KOPT-K1 (cell line): ENCODE results near the gene CCDC38.
"Not testable (repeated sequence)": the region's sequence is repeated elsewhere in the genome, so short reads cannot be mapped to it uniquely, and the experiment has no call there.

Experiments used
- H3K27ac ChIP-seq: fragments of 200-600 bp; sonication (generic); 2 replicates; pipeline ENCODE4 v1.5.1; 2016; ENCODE audit warnings: antibody characterized with exemption, mild to moderate bottlenecking, low read depth, low read length; ENCODE audit not compliant: poor library complexity, severe bottlenecking
- H3K36me3 ChIP-seq: fragments of 200-600 bp; sonication (generic); 2 replicates; pipeline ENCODE4 v1.5.1; 2017; ENCODE audit warnings: antibody characterized with exemption, mild to moderate bottlenecking, low read length, moderate library complexity; ENCODE audit not compliant: insufficient read depth
- H3K9me3 ChIP-seq: fragments of 200-600 bp; sonication (generic); 2 replicates; pipeline ENCODE4 v1.5.1; 2017; ENCODE audit warnings: antibody characterized with exemption, low read length, mild to moderate bottlenecking; ENCODE audit not compliant: insufficient read depth, poor library complexity, severe bottlenecking

CCDC38 gene

DNA sequence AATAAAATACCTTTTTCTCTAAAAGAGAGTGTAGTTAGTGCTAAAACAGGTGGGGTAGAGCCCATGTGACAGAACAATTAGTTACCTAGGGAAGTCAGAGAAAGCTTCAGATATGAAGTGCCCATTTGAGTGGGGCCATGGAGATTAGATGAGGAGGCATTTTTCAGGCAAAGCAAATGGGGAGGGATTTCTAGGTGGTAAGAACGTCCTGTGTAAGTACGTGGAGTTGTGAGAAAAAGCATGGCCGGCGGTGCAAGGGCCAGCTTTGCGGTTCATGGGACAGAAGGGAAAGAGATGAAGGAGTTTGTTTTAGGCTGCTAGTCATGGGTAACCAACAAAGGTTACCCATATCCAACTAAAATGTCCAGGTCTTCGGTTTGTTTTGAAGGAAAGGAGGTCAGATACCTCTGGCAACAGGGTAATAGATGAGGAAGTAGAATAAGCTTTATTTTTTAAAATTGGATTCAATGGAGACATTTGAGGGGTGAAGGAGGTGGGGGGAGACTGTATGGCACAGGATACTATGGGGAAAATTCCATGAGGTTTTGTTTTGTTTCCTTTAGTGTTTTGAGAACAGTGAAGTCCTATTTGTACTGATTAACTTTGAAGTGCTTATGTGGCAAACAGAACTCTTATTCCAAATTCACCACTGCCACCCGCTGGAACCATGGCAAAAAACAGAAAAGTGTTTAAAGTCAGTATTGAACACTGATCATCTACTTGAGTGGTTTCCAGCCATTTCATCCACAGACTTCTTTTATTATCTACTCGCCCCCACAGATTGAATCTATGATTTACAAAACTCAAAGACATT lies 93.6 kb downstream of the CCDC38 start:
- H3K27ac ChIP-seq: no peak overlapping the region
- H3K9me3 ChIP-seq: no peaks in the 10 kb centered on the region
- H3K36me3 ChIP-seq: no peaks in the 10 kb centered on the region

DNA sequence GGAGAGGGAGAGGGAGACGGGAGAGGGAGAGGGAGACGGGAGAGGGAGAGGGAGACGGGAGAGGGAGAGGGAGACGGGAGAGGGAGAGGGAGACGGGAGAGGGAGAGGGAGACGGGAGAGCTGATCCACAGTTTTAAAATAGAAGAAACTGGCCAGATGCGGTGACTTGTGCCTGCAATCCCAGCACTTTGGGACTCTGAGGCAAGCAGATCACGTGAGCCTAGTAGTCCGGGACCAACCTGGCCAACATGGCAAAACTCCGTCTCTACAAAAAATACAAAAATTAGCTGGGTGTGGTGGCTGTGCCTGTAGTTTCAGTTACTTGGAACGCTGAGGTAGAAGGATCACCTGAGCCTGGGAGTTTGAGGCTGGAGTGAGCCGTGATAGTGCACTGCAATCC lies 100.0 kb downstream of the CCDC38 start:
- H3K36me3 ChIP-seq, H3K9me3 ChIP-seq, H3K27ac ChIP-seq: not testable (repeated sequence)

DNA sequence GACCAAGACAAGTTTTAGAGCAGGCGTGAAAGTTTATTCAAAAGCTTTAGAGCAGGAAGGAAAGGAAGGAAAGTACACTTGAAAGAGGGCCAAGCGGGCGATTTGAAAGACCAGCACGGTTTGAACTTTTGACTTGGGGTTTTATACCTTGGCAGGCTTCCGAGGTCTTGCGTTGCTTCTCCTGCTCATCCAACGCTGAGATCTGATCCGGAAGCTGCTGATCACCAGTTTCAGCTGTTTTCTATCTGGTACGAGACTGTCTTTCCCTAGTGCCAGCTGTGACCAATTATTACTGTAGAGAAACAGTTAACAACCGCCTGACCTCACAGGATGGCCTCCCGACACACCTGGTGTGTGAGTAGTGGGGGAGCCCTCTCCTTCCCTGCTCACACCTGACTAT lies 104.3 kb downstream of the CCDC38 start:
- Histone ChIP-seq H3K27ac (no peak overlapping the region), H3K9me3 (no peaks in the 10 kb centered on the region), H3K36me3 (no peaks in the 10 kb centered on the region)

DNA sequence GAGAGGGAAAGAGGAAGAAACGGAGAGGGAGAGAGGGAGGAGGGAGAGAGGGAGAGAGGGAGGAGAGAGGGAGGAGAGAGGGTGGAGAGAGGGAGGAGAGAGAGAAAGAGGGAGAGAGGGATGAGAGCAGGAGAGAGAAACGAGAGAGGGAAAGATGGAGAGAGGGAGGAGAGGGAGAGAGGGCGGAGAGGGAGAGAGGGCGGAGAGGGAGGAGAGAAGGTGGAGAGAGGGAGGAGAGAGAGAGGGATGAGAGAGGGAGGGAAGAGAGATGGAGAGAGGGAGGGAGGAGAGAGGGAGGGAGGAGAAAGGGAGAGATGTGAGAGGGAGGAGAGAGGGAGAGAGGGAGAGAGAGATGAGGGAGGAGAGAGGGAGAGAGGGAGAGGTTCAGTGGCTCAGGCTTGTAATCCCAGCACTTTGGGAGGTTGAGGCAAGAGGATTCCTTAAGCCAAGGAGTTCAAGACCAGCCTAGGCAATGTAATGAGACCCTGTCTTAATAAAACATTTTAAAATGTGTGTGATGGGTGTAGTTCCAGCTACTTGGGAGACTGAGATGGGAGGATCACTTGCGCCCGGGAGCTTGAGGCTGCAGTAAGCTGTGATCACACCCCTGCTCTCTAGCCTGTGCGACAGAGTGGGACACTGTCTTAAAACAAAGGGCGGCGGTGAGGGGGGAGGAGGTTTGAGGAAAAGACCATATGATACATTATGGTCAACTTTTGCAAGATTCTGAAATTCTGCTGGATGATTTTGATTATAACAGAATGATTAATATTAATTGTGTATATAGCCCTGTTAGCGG lies 105.0 kb downstream of the CCDC38 start:
- no peak overlapping the region for H3K27ac ChIP-seq

DNA sequence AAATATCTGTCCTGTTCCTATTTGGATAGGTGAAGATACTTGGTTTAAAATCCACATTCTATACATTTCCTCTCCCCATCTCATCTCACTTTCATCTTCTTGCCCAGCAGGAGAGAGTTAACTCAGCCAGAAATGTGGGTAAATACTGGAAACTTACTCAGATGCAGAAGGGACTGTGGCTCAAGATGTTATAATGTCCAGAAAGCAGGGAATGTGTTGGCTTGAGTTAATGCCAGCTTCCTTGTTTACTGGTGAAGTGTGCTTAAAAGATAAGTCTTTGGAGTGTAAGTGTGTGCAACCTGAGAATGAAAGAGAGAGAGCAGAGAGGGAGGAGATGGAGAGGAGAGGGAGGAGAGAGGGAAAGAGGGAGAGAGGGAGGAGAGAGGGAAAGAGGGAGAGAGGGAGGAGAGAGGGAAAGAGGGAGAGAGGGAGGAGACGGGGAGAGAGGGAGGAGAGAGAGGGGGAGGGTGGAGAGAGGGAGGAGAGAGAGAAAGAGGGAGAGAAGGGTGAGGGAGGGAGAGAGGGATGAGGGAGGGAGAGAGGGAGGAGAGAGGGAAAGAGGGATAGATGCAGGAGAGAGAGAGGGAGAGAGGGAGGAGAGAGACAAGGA lies 105.7 kb downstream of the CCDC38 start:
- Histone ChIP-seq H3K36me3 (no peaks in the 10 kb centered on the region), H3K27ac (no peak overlapping the region), H3K9me3 (no peaks in the 10 kb centered on the region)

More for the DNA sequence above, 105.0 kb downstream of the CCDC38 start:
- no peaks in the 10 kb centered on the region for H3K9me3 ChIP-seq
- H3K36me3 ChIP-seq: no peaks in the 10 kb centered on the region

DNA sequence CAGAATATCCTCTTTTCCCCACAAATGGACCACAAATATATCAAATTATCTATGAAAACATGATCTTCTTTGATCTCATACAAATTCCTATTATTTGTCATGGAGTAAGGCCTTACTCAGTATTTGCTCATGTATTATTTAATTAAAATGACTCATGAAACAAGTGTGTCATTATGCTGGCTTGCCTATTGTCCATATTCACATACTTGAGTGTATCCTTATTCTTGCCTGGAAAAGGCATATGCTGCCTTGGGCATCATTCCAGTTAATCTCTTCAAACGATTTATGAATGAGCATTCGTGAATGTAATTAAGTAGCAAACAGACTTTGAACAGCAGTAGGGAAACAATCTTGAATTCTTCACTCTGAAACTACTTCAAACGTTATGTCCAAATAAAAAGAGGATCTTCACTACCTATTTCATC lies 106.2 kb downstream of the CCDC38 start:
- H3K27ac ChIP-seq: no peak overlapping the region
- H3K36me3 ChIP-seq: no peaks in the 10 kb centered on the region
- H3K9me3 ChIP-seq: no peaks in the 10 kb centered on the region

DNA sequence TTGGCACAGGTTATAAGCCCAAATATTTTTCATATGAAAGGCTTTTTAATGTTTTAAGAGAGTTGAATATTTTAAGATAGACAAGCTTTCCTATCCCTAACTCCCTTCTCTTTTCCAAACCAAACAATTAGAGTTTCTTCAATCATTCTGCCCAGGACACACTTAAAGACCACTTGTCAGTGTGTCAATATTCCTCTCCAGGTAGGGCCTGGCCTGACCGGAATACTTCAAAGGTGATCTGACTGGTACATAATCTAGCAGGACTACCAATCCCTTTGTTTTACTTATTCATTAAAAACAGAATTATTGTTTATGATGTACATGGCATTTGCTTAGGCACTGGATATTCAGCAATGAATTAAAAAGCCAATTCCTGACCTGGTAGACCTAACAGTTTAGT lies 107.8 kb downstream of the CCDC38 start:
- H3K27ac ChIP-seq: no peak overlapping the region
- H3K9me3 ChIP-seq: no peaks in the 10 kb centered on the region

DNA sequence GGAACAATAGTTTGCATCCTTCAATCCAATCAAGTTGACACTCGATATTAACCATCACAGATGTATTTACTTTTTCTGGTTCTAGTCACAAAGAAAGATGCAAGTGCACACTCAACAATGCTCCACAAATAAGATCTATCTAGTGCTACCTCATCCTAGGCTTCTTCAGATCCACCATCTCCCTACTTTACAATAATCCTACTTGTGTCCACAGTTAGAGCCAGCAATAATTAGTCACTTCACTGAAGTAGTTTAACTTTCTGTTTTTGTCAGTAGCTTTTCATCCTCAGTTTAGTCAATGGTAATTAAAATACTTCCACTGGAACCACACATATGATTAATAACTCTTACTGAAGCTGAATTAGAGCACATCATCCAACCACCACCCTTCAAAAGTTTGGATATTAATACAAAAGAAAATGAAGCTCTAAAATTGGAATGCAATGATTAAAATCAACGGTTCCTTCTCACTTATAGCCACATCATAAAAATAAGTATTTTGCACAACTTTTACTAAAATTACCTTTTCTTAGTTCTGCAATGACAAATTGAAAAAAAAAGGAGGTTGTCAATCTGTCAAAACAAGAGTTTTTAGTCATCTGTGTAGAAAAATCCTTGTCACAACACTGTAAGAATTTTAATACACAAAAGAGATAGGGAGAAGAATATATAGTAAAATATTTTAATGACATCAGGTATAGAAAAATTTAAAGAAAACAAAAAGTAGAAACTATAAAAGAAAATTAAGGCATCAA lies 111.9 kb downstream of the CCDC38 start:
- H3K36me3 ChIP-seq: no peaks in the 10 kb centered on the region
- no peak overlapping the region for H3K27ac ChIP-seq
- H3K9me3 ChIP-seq: no peaks in the 10 kb centered on the region

More for the DNA sequence above, 107.8 kb downstream of the CCDC38 start:
- no peaks in the 10 kb centered on the region for H3K36me3 ChIP-seq

DNA sequence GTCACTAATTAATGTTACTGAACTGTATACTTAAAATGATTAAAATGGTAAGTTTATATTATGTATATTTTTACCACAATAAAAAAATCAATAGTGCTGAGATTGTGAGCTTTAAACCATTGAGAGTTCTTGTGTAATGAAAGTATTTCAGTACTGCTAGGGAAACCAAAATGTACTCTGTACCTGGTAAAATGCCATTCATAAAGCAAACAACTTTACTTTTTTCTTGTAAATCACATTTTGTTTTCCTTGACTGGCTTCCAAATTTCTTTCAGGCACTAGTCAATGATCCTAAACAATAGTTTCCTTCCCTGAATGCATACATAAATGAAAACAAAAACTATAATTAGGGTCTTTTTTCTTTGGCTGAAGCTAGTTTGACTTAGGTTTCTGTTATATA lies 113.0 kb downstream of the CCDC38 start:
- no peaks in the 10 kb centered on the region for H3K9me3 ChIP-seq
- no peak overlapping the region for H3K27ac ChIP-seq
- no peaks in the 10 kb centered on the region for H3K36me3 ChIP-seq

DNA sequence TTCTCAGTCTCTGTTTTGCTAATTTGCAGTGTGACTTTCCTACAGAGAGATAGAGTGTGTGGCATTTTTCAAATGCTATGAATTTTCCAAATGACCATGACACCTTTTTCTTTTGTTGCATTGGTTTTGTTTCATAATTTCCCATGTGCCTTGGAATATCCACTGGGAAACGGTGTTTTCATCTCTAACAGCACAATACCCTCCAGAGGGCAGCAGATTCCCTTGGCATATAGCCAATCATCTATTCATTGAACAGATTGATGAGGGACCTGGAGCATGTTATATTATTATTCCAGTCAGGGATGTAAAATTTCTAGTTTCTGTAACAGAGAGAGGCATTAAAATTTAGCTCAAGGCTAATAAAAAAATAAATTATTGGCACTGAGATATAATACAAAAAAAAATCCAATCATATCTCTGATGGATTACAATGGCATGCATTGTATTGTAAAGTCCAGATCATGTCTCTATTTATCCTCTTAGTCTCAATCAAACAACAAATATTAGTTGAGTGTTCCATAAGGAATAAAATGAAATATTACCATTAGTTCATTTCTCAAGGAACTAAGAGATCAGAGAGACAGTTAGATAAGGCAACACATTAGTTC lies 122.2 kb downstream of the CCDC38 start:
- no peaks in the 10 kb centered on the region for H3K36me3 ChIP-seq
- no peaks in the 10 kb centered on the region for H3K9me3 ChIP-seq
- H3K27ac ChIP-seq: no peak overlapping the region
